Measurements from ENCODE around the gene LYL1. TPM values are rescaled to one million over a fixed set of nuclear protein-coding genes. Genes with fewer than 3 reads are reported as not detected.

LYL1 gene
- total RNA-seq, 4 donors from 2014 or later, result 4.2 to 10.9 (median 7.7) TPM

DNA sequence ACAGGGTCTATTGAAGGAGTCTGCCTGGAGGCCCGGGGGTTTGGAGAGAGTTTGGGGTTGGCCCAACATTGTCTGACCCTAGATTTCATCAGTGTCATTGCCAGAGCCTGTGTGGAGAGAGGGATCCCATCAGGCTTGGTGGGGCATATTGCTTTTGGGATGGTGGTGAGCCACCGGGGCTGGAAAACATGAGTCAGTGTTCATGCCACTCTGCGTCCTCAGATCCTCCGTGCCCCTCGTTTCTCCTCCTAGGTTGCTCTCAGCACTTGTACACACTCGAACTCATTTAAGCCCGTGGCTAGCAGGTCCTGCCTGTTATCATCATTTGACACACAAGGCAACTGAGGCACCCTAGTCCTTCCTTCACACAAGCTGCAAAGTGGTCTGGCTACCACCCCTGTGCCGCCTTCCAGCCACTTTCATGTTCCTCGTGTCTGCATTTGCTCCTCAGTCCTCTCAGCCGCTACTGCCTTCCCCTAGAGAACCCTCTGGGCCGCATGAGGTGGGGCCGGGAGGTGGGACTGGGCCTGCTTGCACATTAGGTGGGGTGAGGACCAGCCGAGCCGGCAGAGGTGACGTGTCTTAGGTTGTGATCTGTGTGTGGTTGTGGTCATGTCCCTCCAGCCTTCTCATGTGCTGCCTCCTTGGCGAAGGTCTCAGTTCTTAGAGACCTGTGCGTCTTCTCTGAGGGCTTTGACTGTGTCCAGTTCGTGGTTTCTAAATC lies 19.1 kb upstream of the LYL1 start:
- Histone ChIP-seq H3K27ac (no peak overlapping the region), H3K27me3 (no peaks in the 10 kb centered on the region), H3K4me3 (replicated peaks in 1 of 3) (no peak overlapping the region), H3K4me1 (peaks cover 23 to 24% of the 10 kb centered on the region in 2 donors), H3K36me3 (no peaks in the 10 kb centered on the region), H3K9me3 (no peaks in the 10 kb centered on the region)
- TF ChIP-seq, protein P1, sequence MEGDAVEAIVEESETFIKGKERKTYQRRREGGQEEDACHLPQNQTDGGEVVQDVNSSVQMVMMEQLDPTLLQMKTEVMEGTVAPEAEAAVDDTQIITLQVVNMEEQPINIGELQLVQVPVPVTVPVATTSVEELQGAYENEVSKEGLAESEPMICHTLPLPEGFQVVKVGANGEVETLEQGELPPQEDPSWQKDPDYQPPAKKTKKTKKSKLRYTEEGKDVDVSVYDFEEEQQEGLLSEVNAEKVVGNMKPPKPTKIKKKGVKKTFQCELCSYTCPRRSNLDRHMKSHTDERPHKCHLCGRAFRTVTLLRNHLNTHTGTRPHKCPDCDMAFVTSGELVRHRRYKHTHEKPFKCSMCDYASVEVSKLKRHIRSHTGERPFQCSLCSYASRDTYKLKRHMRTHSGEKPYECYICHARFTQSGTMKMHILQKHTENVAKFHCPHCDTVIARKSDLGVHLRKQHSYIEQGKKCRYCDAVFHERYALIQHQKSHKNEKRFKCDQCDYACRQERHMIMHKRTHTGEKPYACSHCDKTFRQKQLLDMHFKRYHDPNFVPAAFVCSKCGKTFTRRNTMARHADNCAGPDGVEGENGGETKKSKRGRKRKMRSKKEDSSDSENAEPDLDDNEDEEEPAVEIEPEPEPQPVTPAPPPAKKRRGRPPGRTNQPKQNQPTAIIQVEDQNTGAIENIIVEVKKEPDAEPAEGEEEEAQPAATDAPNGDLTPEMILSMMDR (IDR thresholded peaks at IDR 0.05), result no peak
- no peak for TF ChIP-seq POLR2A (IDR thresholded peaks at IDR 0.05)
- no peak for DNase-seq
- 78 to 89% methylated on average over 17 to 18 of the region's 18 CpGs for WGBS, 2 donors
- intact Hi-C loops (cut with DNase I), result no loop called here

- DNase-seq, result no peak
- H3K27me3 ChIP-seq, result no peaks in the 10 kb centered on the region
- no peaks in the 10 kb centered on the region for H3K9me3 ChIP-seq
- H3K4me1 ChIP-seq, result peaks cover 27 to 29% of the 10 kb centered on the region in 2 donors
- H3K27ac ChIP-seq, result no peak overlapping the region
- intact Hi-C loops (cut with DNase I), result no loop called here
- WGBS, 2 donors, result 69 to 75% methylated on average over 10 of the region's 10 CpGs
- H3K36me3 ChIP-seq, result no peaks in the 10 kb centered on the region
- no peak for TF ChIP-seq POLR2A (IDR thresholded peaks at IDR 0.05)
- TF ChIP-seq, protein P1 (IDR thresholded peaks at IDR 0.05), result no peak
- H3K4me3 ChIP-seq (replicated peaks in 1 of 3), result no peak overlapping the region
Observed at GRCh38 chr19:13120817-13121216, 18.2 kb upstream of the LYL1 start.

GRCh38 chr19:13120031-13120430 lies 17.4 kb upstream of the LYL1 start:
- Histone ChIP-seq H3K9me3 (no peaks in the 10 kb centered on the region), H3K27ac (no peak overlapping the region), H3K4me1 (peaks cover 33% of the 10 kb centered on the region in 2 donors), H3K4me3 (replicated peaks in 1 of 3) (no peak overlapping the region), H3K36me3 (no peaks in the 10 kb centered on the region), H3K27me3 (no peaks in the 10 kb centered on the region)
- intact Hi-C loops (cut with DNase I), result no loop called here
- no peak for DNase-seq
- WGBS, 2 donors, result 72 to 76% methylated on average over 8 of the region's 9 CpGs
- TF ChIP-seq POLR2A (IDR thresholded peaks at IDR 0.05), result no peak
- TF ChIP-seq, protein P1 (IDR thresholded peaks at IDR 0.05), result no peak

GRCh38 chr19:13119627-13120026 lies 17.0 kb upstream of the LYL1 start:
- H3K27ac ChIP-seq, result peak overlapping the region in 1 of 3 donors; percentile 28

More at GRCh38 chr19:13119627-13120026, 17.0 kb upstream of the LYL1 start:
- no peaks in the 10 kb centered on the region for H3K36me3 ChIP-seq
- no peaks in the 10 kb centered on the region for H3K27me3 ChIP-seq
- no peak overlapping the region for H3K4me3 ChIP-seq (replicated peaks in 1 of 3)
- 68 to 78% methylated on average over 6 to 7 of the region's 8 CpGs for WGBS, 2 donors
- intact Hi-C loops (cut with DNase I), result no loop called here
- no peak for TF ChIP-seq POLR2A (IDR thresholded peaks at IDR 0.05)
- TF ChIP-seq, protein P1 (IDR thresholded peaks at IDR 0.05), result no peak
- DNase-seq, result no peak
- peaks cover 33% of the 10 kb centered on the region in 2 donors for H3K4me1 ChIP-seq
- no peaks in the 10 kb centered on the region for H3K9me3 ChIP-seq

All from thyroid gland (tissue), 4 donors.